H9 (cell line): ENCODE results near the gene NPAS3. TPM values are rescaled to one million over a fixed set of nuclear protein-coding genes. Genes with fewer than 3 reads are reported as not detected.

Experiments used
- DNase-seq: peaks from one replicate; pipeline ENCODE4 v3.0.0-alpha.2; 2017
- H2AFZ ChIP-seq: one replicate; pipeline ENCODE4 v1.6.1; 2013; ENCODE audit warnings: mild to moderate bottlenecking, low read length, control low read depth, moderate library complexity
- H2AK5ac ChIP-seq: 2 replicates; pipeline ENCODE4 v1.6.1; 2013; ENCODE audit warnings: low read length, control low read depth, mixed read lengths; ENCODE audit not compliant: insufficient read length
- H2BK120ac ChIP-seq: one replicate; pipeline ENCODE4 v1.6.1; 2013; ENCODE audit warnings: low read depth, mild to moderate bottlenecking, low read length, control low read depth, inconsistent platforms; ENCODE audit not compliant: poor library complexity, severe bottlenecking
- H2BK12ac ChIP-seq: 2 replicates; pipeline ENCODE4 v1.6.1; 2013; ENCODE audit warnings: low read length, control low read depth, mixed read lengths, low read depth; ENCODE audit not compliant: insufficient read length
- H2BK15ac ChIP-seq: 2 replicates; pipeline ENCODE4 v1.6.1; 2013; ENCODE audit warnings: low read depth, low read length, control low read depth
- H2BK20ac ChIP-seq: one replicate; pipeline ENCODE4 v1.6.1; 2013; ENCODE audit warnings: low read depth, mild to moderate bottlenecking, low read length, control low read depth, inconsistent platforms; ENCODE audit not compliant: poor library complexity, severe bottlenecking
- H2BK5ac ChIP-seq: 2 replicates; pipeline ENCODE4 v1.6.1; 2013; ENCODE audit warnings: low read length, control low read depth, mixed read lengths; ENCODE audit not compliant: insufficient read length
- H3K14ac ChIP-seq: 2 replicates; pipeline ENCODE4 v1.6.1; 2013; ENCODE audit warnings: low read length, control low read depth; ENCODE audit not compliant: insufficient read depth
- H3K18ac ChIP-seq: 2 replicates; pipeline ENCODE4 v1.6.1; 2013; ENCODE audit warnings: low read depth, mild to moderate bottlenecking, mixed read lengths, low read length, control low read depth; ENCODE audit not compliant: insufficient read length
- H3K23ac ChIP-seq: 2 replicates; pipeline ENCODE4 v1.6.1; 2013; ENCODE audit warnings: low read length, control low read depth, mixed read lengths, low read depth; ENCODE audit not compliant: insufficient read length
- H3K23me2 ChIP-seq: 2 replicates; pipeline ENCODE4 v1.6.1; 2013; ENCODE audit warnings: low read depth, mild to moderate bottlenecking, mixed read lengths, low read length, control low read depth; ENCODE audit not compliant: insufficient read length, poor library complexity, severe bottlenecking
- H3K27ac ChIP-seq: 2 replicates; pipeline ENCODE4 v1.5.1; 2013; ENCODE audit warnings: low read length, control low read depth, mixed read lengths, low read depth; ENCODE audit not compliant: insufficient read length
- H3K27me3 ChIP-seq: 2 replicates; pipeline ENCODE4 v1.6.1; 2013; ENCODE audit warnings: low read length, control low read depth, inconsistent platforms; ENCODE audit not compliant: insufficient read depth
- H3K4ac ChIP-seq: 2 replicates; pipeline ENCODE4 v1.6.1; 2013; ENCODE audit warnings: low read depth, mild to moderate bottlenecking, control low read depth, inconsistent platforms, low read length, moderate library complexity
- H3K4me1 ChIP-seq: 2 replicates; pipeline ENCODE4 v1.6.1; 2013; ENCODE audit warnings: low read length, control low read depth, inconsistent platforms; ENCODE audit not compliant: insufficient read depth
- H3K4me2 ChIP-seq: 2 replicates; pipeline ENCODE4 v1.6.1; 2013; ENCODE audit warnings: low read length, control low read depth, mixed read lengths; ENCODE audit not compliant: insufficient read length, insufficient read depth
- H3K56ac ChIP-seq: 2 replicates; pipeline ENCODE4 v1.6.1; 2013; ENCODE audit warnings: low read depth, mild to moderate bottlenecking, mixed read lengths, low read length, control low read depth; ENCODE audit not compliant: insufficient read length
- H3K79me1 ChIP-seq: 2 replicates; pipeline ENCODE4 v1.6.1; 2013; ENCODE audit warnings: low read depth, mild to moderate bottlenecking, moderate library complexity, low read length, control low read depth, inconsistent platforms; ENCODE audit not compliant: insufficient read depth, poor library complexity, severe bottlenecking
- H3K79me2 ChIP-seq: 2 replicates; pipeline ENCODE4 v1.6.1; 2013; ENCODE audit warnings: low read length, control low read depth, inconsistent platforms; ENCODE audit not compliant: insufficient read depth
- H3K9ac ChIP-seq: 2 replicates; pipeline ENCODE4 v1.6.1; 2013; ENCODE audit warnings: low read length, control low read depth, mixed read lengths; ENCODE audit not compliant: insufficient read length; ENCODE audit errors: extremely low read depth
- H3K9me3 ChIP-seq: one replicate; pipeline ENCODE4 v1.6.1; 2013; ENCODE audit warnings: low read depth, low read length, inconsistent platforms; ENCODE audit not compliant: control insufficient read depth
- H3T11ph ChIP-seq: one replicate; pipeline ENCODE4 v1.6.1; 2013; ENCODE audit warnings: mild to moderate bottlenecking, low read length, control low read depth, inconsistent platforms
- H4K20me1 ChIP-seq: one replicate; pipeline ENCODE4 v1.6.1; 2013; ENCODE audit not compliant: control insufficient read depth, insufficient read length, insufficient read depth
- H4K5ac ChIP-seq: 2 replicates; pipeline ENCODE4 v1.6.1; 2013; ENCODE audit warnings: low read depth, mild to moderate bottlenecking, mixed read lengths, low read length, control low read depth; ENCODE audit not compliant: insufficient read length
- H4K8ac ChIP-seq: replicated peaks from 2 replicates; pipeline ENCODE4 v1.6.1; 2013; ENCODE audit warnings: low read length, control low read depth, mixed read lengths, low read depth; ENCODE audit not compliant: insufficient read length
- H4K91ac ChIP-seq: 2 replicates; pipeline ENCODE4 v1.6.1; 2013; ENCODE audit warnings: low read depth, mild to moderate bottlenecking, moderate library complexity, mixed read lengths, low read length, control low read depth; ENCODE audit not compliant: insufficient read length
- H3K27ac Mint-ChIP-seq, 3 experiments: 2 replicates in 2 of 3; 3 replicates in 1 of 3; pipeline ENCODE4 v1.8.0; 2020 to 2021; ENCODE audit warnings: mixed read lengths in 3 of 3, mild to moderate bottlenecking in 1 of 3, moderate library complexity in 1 of 3
- H3K27me3 Mint-ChIP-seq: 2 replicates; pipeline ENCODE4 v1.8.0; 2021; ENCODE audit warnings: low read depth, mild to moderate bottlenecking, moderate library complexity, mixed read lengths
- H3K36me3 Mint-ChIP-seq, 3 experiments: 2 replicates in 2 of 3; 3 replicates in 1 of 3; pipeline ENCODE4 v1.8.0; 2020 to 2021; ENCODE audit warnings: low read depth in 3 of 3, mixed read lengths in 3 of 3; ENCODE audit not compliant: insufficient read depth in 1 of 3
- H3K4me1 Mint-ChIP-seq, 2 experiments: 2 replicates each; pipeline ENCODE4 v1.8.0; 2020; ENCODE audit warnings: mixed read lengths in 2 of 2
- H3K4me3 Mint-ChIP-seq, 2 experiments: 2 replicates in 1 of 2; 3 replicates in 1 of 2; pipeline ENCODE4 v1.8.0; 2020 to 2021; ENCODE audit warnings: mild to moderate bottlenecking in 2 of 2, mixed read lengths in 2 of 2, moderate library complexity in 1 of 2
- H3K9me3 Mint-ChIP-seq, 2 experiments: 2 replicates in 1 of 2; 3 replicates in 1 of 2; pipeline ENCODE4 v1.8.0; 2020; ENCODE audit warnings: mild to moderate bottlenecking in 2 of 2, mixed read lengths in 2 of 2, moderate library complexity in 1 of 2
- CTCF ChIP-seq: fragments of 200-600 bp; sonication (generic); conservative IDR thresholded peaks from 3 replicates; pipeline ENCODE4 v1.8.0; 2021; ENCODE audit warnings: antibody characterized with exemption, mild to moderate bottlenecking
- WGBS: extraction: QIAGEN DNeasy Blood & Tissue Kit; methylation state at CpG from one replicate; pipeline ENCODE4 v1.1.7; 2013; ENCODE audit warnings: missing lambda C conversion rate, low lambda C conversion rate, mixed read lengths; ENCODE audit not compliant: insufficient read length; ENCODE audit errors: extremely low coverage; 5-methylcytosine and 5-hydroxymethylcytosine counted together
- total RNA-seq: library from RNA; stranded (reverse); gene quantifications from 2 replicates; pipeline ENCODE4 v1.2.1, GENCODE V29; 2021

The NPAS3 gene
- total RNA-seq, 1 experiment from 2014 or later = 0.17 TPM

GRCh38 chr14:33689680-33690079, 751.0 kb downstream of the NPAS3 start:
- H3K56ac ChIP-seq = no peak overlapping the region
- no peaks in the 10 kb centered on the region for H3K79me2 ChIP-seq
- H2BK12ac ChIP-seq = no peak overlapping the region
- H4K91ac ChIP-seq = no peak overlapping the region
- no CpG with 5 or more reads among the region's 4 CpGs for WGBS
- H3K4ac ChIP-seq = no peak overlapping the region
- no peak overlapping the region for H3K14ac ChIP-seq
- H2AFZ ChIP-seq = no peak overlapping the region
- H3K9me3 ChIP-seq = no peaks in the 10 kb centered on the region
- H3K18ac ChIP-seq = no peak overlapping the region
- H2BK5ac ChIP-seq = no peak overlapping the region
- H4K20me1 ChIP-seq = no peaks in the 10 kb centered on the region
- DNase-seq = no peak
- no peak overlapping the region for H3T11ph ChIP-seq
- H3K27me3 ChIP-seq = no peaks in the 10 kb centered on the region
- no peak overlapping the region for H3K4me2 ChIP-seq
- no peaks in the 10 kb centered on the region for H3K9me3 Mint-ChIP-seq
- H2BK120ac ChIP-seq = no peak overlapping the region
- no peak overlapping the region for H4K8ac ChIP-seq
- no peak overlapping the region for H2BK20ac ChIP-seq
- H4K5ac ChIP-seq = no peak overlapping the region
- H3K4me1 Mint-ChIP-seq = no peaks in the 10 kb centered on the region
- H2BK15ac ChIP-seq = no peak overlapping the region
- no peaks in the 10 kb centered on the region for H3K27me3 Mint-ChIP-seq
- H3K23me2 ChIP-seq = no peaks in the 10 kb centered on the region
- no peak overlapping the region for H3K23ac ChIP-seq
- no peak overlapping the region for H3K27ac ChIP-seq
- H2AK5ac ChIP-seq = no peak overlapping the region
- no peak overlapping the region for H3K27ac Mint-ChIP-seq
- no peak overlapping the region for H3K9ac ChIP-seq
- no peaks in the 10 kb centered on the region for H3K36me3 Mint-ChIP-seq
- H3K4me3 Mint-ChIP-seq = no peak overlapping the region
- no peaks in the 10 kb centered on the region for H3K4me1 ChIP-seq
- H3K79me1 ChIP-seq = no peaks in the 10 kb centered on the region
- no peak for TF ChIP-seq CTCF
